Right cardiac atrium (tissue), 5 donors: ENCODE measurements around the gene S100A10. TPM values are rescaled to one million over a fixed set of nuclear protein-coding genes. Genes with fewer than 3 reads are reported as not detected.

ENCODE experiments used
- ATAC-seq, 2 donors: fragments of 200-7000 bp; cut with Tn5 transposase; one replicate each; pipeline versions ENCODE4 v1.8.0 to v1.9.1; 2020; ENCODE audit warnings: moderate library complexity in 2 of 2, mild to moderate bottlenecking in 1 of 2
- DNase-seq, 3 donors: peaks; one replicate each; pipeline ENCODE4 v3.0.0-alpha.2; 2020
- H3K27ac ChIP-seq: one replicate; pipeline ENCODE4 v1.5.1; 2013; ENCODE audit warnings: mild to moderate bottlenecking, low read length, control low read depth, moderate library complexity
- H3K27me3 ChIP-seq: one replicate; pipeline ENCODE4 v1.6.1; 2013; ENCODE audit not compliant: control insufficient read depth, insufficient read depth
- H3K4me1 ChIP-seq: one replicate; pipeline ENCODE4 v1.6.1; 2013; ENCODE audit warnings: low read length; ENCODE audit not compliant: control insufficient read depth, insufficient read depth
- H3K4me3 ChIP-seq: one replicate; pipeline ENCODE4 v1.5.1; 2013; ENCODE audit warnings: low read length, control low read depth
- H3K9me3 ChIP-seq: one replicate; pipeline ENCODE4 v1.6.1; 2013; ENCODE audit warnings: low read length; ENCODE audit not compliant: control insufficient read depth
- WGBS: extraction: QIAGEN DNeasy Blood & Tissue Kit; methylation state at CpG from one replicate; pipeline ENCODE4 v1.1.7; 2013; 5-methylcytosine and 5-hydroxymethylcytosine counted together
- intact Hi-C, 4 donors: fragments of 100-400 bp; cut with DNase I; formaldehyde crosslinking; loops; one replicate each; pipeline versions ENCODE4 v1.11.0 to v1.14.0; 2022 to 2023
- polyA plus RNA-seq: library from polyadenylated mRNA; stranded (reverse); fragments of 200-250 nt; gene quantifications from one replicate; pipeline ENCODE4 v1.2.3, GENCODE V29; 2013
- total RNA-seq, 4 donors: library from RNA; stranded (reverse); fragmentation: NEBNext Ultra II Directional; extraction: Animal tissue kit (Norgen Biotek cat#: 25700); gene quantifications; one replicate each; pipeline ENCODE4 v1.2.1, GENCODE V29; 2021
- donor health status: healthy with polysubstance abuse.
- donor health status: DM: no; HTN: yes; CAD: no.
- donor health status: DM: no; HTN: no; CAD: no.
- donor health status: DM: no; HTN: yes; CAD: no; lungs with severe emphysema.
- donor health status: DM: yes; HTN: yes; CAD: no.

Gene S100A10
- total and polyA plus RNA-seq, 5 donors: 108 to 245 (median 222) TPM

- no peak overlapping the region for H3K4me3 ChIP-seq
- intact Hi-C loops: no loop called here
- 96% methylated on average over 2 of the region's 2 CpGs for WGBS
- ATAC-seq (no peak), DNase-seq (no peak)
- no peaks in the 10 kb centered on the region for H3K27me3 ChIP-seq
- no peak overlapping the region for H3K27ac ChIP-seq
- no peaks in the 10 kb centered on the region for H3K9me3 ChIP-seq
- H3K4me1 ChIP-seq: peaks cover 3% of the 10 kb centered on the region
These were observed 18.2 kb downstream of the S100A10 start for GRCh38 chr1:151975311-151976014.

GRCh38 chr1:151972542-151973248 is 21.0 kb downstream of the S100A10 start:
- no peak overlapping the region for H3K27ac ChIP-seq
- peak in 1 of 3 donors; percentile 28 for DNase-seq
- H3K27me3 ChIP-seq: no peaks in the 10 kb centered on the region
- intact Hi-C loops: no loop called here
- peaks cover 4% of the 10 kb centered on the region for H3K4me1 ChIP-seq
- WGBS: 46% methylated on average over 7 of the region's 7 CpGs
- peak; percentile 79 to 83 for ATAC-seq
- H3K9me3 ChIP-seq: no peaks in the 10 kb centered on the region
- no peak overlapping the region for H3K4me3 ChIP-seq

- intact Hi-C loops: no loop called here
- no peaks in the 10 kb centered on the region for H3K27me3 ChIP-seq
- ATAC-seq: no peak
- WGBS: 61% methylated on average over 4 of the region's 4 CpGs
- peaks cover 4% of the 10 kb centered on the region for H3K4me1 ChIP-seq
- no peak overlapping the region for H3K4me3 ChIP-seq
- no peak overlapping the region for H3K27ac ChIP-seq
- no peaks in the 10 kb centered on the region for H3K9me3 ChIP-seq
- DNase-seq: no peak
These were observed 23.0 kb downstream of the S100A10 start for GRCh38 chr1:151970626-151971025.

GRCh38 chr1:151970128-151970527 is 23.5 kb downstream of the S100A10 start:
- intact Hi-C loops: no loop called here
- H3K9me3 ChIP-seq: no peaks in the 10 kb centered on the region
- ATAC-seq: no peak
- H3K27ac ChIP-seq: no peak overlapping the region
- DNase-seq: no peak
- no peaks in the 10 kb centered on the region for H3K27me3 ChIP-seq
- WGBS: 66% methylated on average over 5 of the region's 5 CpGs
- H3K4me1 ChIP-seq: peaks cover 4% of the 10 kb centered on the region
- no peak overlapping the region for H3K4me3 ChIP-seq

GRCh38 chr1:151968791-151969399 is 24.8 kb downstream of the S100A10 start:
- intact Hi-C loops: loop anchor here in 1 of 4 donors (5.0 kb wide), 1 partner anchor 33 kb away; no protein-coding TSS in a partner anchor
- Histone ChIP-seq H3K4me1 (peaks cover 4% of the 10 kb centered on the region), H3K27ac (no peak overlapping the region), H3K4me3 (no peak overlapping the region), H3K27me3 (no peaks in the 10 kb centered on the region), H3K9me3 (no peaks in the 10 kb centered on the region)
- WGBS: 70% methylated on average over 3 of the region's 3 CpGs
- DNase-seq (no peak), ATAC-seq (no peak)

GRCh38 chr1:151968058-151968457 is 25.6 kb downstream of the S100A10 start:
- intact Hi-C loops: loop anchor here in 1 of 4 donors (5.0 kb wide), 1 partner anchor 34 kb away; no protein-coding TSS in a partner anchor
- WGBS: 49% methylated on average over 4 of the region's 4 CpGs
- Histone ChIP-seq H3K4me1 (peaks cover 4% of the 10 kb centered on the region), H3K9me3 (no peaks in the 10 kb centered on the region), H3K4me3 (no peak overlapping the region), H3K27me3 (no peaks in the 10 kb centered on the region), H3K27ac (no peak overlapping the region)
- DNase-seq (peak in 1 of 3 donors; percentile 61), ATAC-seq (peak; percentile 60 to 65)

- DNase-seq: no peak
- no peak for ATAC-seq
- Histone ChIP-seq H3K4me1 (peaks cover 4% of the 10 kb centered on the region), H3K27ac (no peak overlapping the region), H3K4me3 (no peak overlapping the region), H3K27me3 (no peaks in the 10 kb centered on the region), H3K9me3 (no peaks in the 10 kb centered on the region)
- WGBS: 69% methylated on average over 1 of the region's 1 CpG
- intact Hi-C loops: loop anchor here in 1 of 4 donors (5.0 kb wide), 1 partner anchor 35 kb away; no protein-coding TSS in a partner anchor
These were observed 26.6 kb downstream of the S100A10 start for GRCh38 chr1:151967091-151967490.

GRCh38 chr1:151966061-151966460 is 27.6 kb downstream of the S100A10 start:
- DNase-seq (no peak), ATAC-seq (no peak)
- no peak overlapping the region for H3K27ac ChIP-seq
- no peaks in the 10 kb centered on the region for H3K27me3 ChIP-seq
- intact Hi-C loops: loop anchor here in 1 of 4 donors (5.0 kb wide), 1 partner anchor 36 kb away; no protein-coding TSS in a partner anchor
- H3K9me3 ChIP-seq: no peaks in the 10 kb centered on the region
- H3K4me3 ChIP-seq: no peak overlapping the region
- H3K4me1 ChIP-seq: peaks cover 4% of the 10 kb centered on the region

GRCh38 chr1:151964510-151964909 is 29.1 kb downstream of the S100A10 start:
- H3K27me3 ChIP-seq: no peaks in the 10 kb centered on the region
- intact Hi-C loops: loop anchor here in 1 of 4 donors (5.0 kb wide), 1 partner anchor 33 kb away; no protein-coding TSS in a partner anchor
- H3K4me3 ChIP-seq: no peak overlapping the region
- no peak overlapping the region for H3K27ac ChIP-seq
- H3K9me3 ChIP-seq: no peaks in the 10 kb centered on the region
- DNase-seq (no peak), ATAC-seq (peak in 1 of 2 donors; percentile 50)
- H3K4me1 ChIP-seq: peaks cover 4% of the 10 kb centered on the region
- 79% methylated on average over 2 of the region's 2 CpGs for WGBS

GRCh38 chr1:151963288-151963687 is 30.4 kb downstream of the S100A10 start:
- intact Hi-C loops: loop anchor here in 1 of 4 donors (5.0 kb wide), 1 partner anchor 34 kb away; no protein-coding TSS in a partner anchor
- peak in 1 of 2 donors; percentile 66 for ATAC-seq
- H3K27ac ChIP-seq: no peak overlapping the region
- H3K9me3 ChIP-seq: no peaks in the 10 kb centered on the region
- no peaks in the 10 kb centered on the region for H3K27me3 ChIP-seq
- 55% methylated on average over 2 of the region's 2 CpGs for WGBS
- H3K4me1 ChIP-seq: peaks cover 2% of the 10 kb centered on the region
- no peak for DNase-seq
- H3K4me3 ChIP-seq: no peak overlapping the region

- intact Hi-C loops: loop anchor here in 1 of 4 donors (5.0 kb wide), 1 partner anchor 35 kb away; no protein-coding TSS in a partner anchor
- Histone ChIP-seq H3K4me3 (no peak overlapping the region), H3K27me3 (no peaks in the 10 kb centered on the region), H3K4me1 (no peaks in the 10 kb centered on the region), H3K9me3 (no peaks in the 10 kb centered on the region), H3K27ac (no peak overlapping the region)
- ATAC-seq (no peak), DNase-seq (no peak)
- WGBS: 49% methylated on average over 4 of the region's 4 CpGs
These were observed 31.8 kb downstream of the S100A10 start for GRCh38 chr1:151961833-151962232.
